ENCODE measurements around the gene RIMBP2.

RIMBP2 gene

GRCh38 chr12:130715150-130715997 is 725 bp downstream of the RIMBP2 start:
- no peak for TF ChIP-seq ZFX (IDR thresholded peaks at IDR 0.05; ENCODE audit: borderline replicate concordance)
- TF ChIP-seq, protein P1, sequence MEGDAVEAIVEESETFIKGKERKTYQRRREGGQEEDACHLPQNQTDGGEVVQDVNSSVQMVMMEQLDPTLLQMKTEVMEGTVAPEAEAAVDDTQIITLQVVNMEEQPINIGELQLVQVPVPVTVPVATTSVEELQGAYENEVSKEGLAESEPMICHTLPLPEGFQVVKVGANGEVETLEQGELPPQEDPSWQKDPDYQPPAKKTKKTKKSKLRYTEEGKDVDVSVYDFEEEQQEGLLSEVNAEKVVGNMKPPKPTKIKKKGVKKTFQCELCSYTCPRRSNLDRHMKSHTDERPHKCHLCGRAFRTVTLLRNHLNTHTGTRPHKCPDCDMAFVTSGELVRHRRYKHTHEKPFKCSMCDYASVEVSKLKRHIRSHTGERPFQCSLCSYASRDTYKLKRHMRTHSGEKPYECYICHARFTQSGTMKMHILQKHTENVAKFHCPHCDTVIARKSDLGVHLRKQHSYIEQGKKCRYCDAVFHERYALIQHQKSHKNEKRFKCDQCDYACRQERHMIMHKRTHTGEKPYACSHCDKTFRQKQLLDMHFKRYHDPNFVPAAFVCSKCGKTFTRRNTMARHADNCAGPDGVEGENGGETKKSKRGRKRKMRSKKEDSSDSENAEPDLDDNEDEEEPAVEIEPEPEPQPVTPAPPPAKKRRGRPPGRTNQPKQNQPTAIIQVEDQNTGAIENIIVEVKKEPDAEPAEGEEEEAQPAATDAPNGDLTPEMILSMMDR (IDR thresholded peaks at IDR 0.05) = no peak
- H3K27ac ChIP-seq = no peak overlapping the region

DNA sequence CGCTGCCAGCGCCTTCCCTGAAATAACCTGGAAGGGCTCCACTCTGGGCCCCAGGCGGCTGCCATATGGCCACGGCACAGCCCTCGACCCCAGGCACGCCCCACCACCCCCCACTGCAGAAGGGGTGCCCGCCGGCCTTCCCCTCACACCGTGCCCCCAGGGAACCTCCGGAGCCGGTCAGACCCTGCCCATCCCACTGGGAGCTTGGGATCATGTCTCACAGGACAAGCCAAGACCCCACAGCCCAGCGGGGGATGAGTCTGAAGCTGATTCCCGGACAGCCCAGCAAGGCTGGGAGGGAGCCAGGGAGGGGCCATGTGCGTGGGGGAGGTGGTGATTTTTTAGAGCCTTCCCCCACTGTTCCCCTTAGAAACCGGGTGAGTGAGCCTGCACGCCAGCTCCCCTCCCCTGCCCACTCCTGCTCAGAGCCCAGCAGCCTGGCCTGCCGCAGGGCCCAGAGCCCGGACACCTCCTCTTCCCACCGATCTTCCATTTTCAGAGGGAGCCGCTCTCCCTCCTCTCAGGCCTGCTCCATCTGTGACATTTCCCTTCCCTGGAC is 1.4 kb downstream of the RIMBP2 start:
- no peak for TF ChIP-seq ZFX (IDR thresholded peaks at IDR 0.05; ENCODE audit: borderline replicate concordance)
- TF ChIP-seq, protein P1 (IDR thresholded peaks at IDR 0.05) = no peak
- no peak overlapping the region for H3K27ac ChIP-seq

DNA sequence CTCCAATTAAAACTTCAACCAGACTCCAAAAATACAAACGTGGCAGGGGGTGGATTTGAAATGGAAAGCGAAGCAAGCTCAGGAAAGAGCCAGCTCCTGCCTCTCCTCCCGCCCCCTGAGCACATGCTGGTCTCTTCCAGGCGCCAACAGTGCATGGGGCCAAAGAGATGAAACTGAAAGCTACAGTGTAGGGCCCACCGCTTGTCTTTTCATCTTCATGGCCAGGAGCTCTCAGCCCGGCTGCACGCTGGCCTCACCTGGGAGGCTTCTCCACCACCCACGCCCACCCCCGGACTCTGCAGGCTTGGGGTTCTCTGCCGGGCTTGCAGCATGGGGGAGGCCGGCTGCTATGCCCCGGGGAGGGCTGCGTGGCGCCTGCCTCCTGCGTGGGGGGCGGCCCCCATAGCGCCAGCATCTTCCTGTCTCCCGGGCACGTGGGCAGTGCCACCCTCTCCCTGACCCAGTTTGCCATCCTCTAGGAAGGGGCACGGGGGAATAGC is 2.0 kb downstream of the RIMBP2 start:
- H3K27ac ChIP-seq = no peak overlapping the region
- no peak for TF ChIP-seq ZFX (IDR thresholded peaks at IDR 0.05; ENCODE audit: borderline replicate concordance)
- TF ChIP-seq, protein P1 (IDR thresholded peaks at IDR 0.05) = no peak

- TF ChIP-seq, protein P1 (IDR thresholded peaks at IDR 0.05) = no peak
- TF ChIP-seq ZFX (IDR thresholded peaks at IDR 0.05; ENCODE audit: borderline replicate concordance) = no peak
- H3K27ac ChIP-seq = no peak overlapping the region
Observed at GRCh38 chr12:130713581-130713991, 2.5 kb downstream of the RIMBP2 start.

GRCh38 chr12:130712346-130713065 is 3.6 kb downstream of the RIMBP2 start:
- H3K27ac ChIP-seq = no peak overlapping the region
- no peak for TF ChIP-seq ZFX (IDR thresholded peaks at IDR 0.05; ENCODE audit: borderline replicate concordance)
- TF ChIP-seq, protein P1 (IDR thresholded peaks at IDR 0.05) = no peak

DNA sequence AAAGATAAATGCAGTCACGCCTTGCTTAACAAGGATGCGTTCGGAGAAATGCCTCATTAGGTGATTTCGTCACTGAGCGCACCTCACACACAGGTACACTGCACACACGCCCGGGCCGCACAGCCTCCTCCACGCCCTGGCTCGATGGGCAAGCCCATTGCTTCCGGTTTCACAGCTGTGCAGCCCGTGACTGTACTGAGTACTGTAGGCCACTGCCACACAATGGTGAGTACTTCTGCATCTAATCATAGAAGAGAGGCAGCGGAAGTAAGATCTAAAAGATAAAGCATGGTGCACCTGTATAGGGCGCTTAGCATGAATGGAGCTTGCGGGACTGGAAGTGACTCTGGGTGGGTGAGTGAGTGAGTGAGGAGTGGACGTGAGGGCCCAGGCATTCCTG is 4.3 kb downstream of the RIMBP2 start:
- no peak for TF ChIP-seq ZFX (IDR thresholded peaks at IDR 0.05; ENCODE audit: borderline replicate concordance)
- TF ChIP-seq, protein P1 (IDR thresholded peaks at IDR 0.05) = no peak
- no peak overlapping the region for H3K27ac ChIP-seq
